CD4-positive, alpha-beta T cell treated with Interleukin-4 for 4 hours (primary cell): Measurements from ENCODE around the gene VPS39.

ENCODE experiments used
- DNase-seq: peaks from one replicate; pipeline ENCODE4 v3.0.0-alpha.2; 2020

The VPS39 gene

GRCh38 chr15:42199126-42199525 lies 9.0 kb downstream of the VPS39 start:
- DNase-seq: no peak

GRCh38 chr15:42198516-42198915 lies 9.6 kb downstream of the VPS39 start:
- no peak for DNase-seq

GRCh38 chr15:42194513-42194912 lies 13.6 kb downstream of the VPS39 start:
- DNase-seq: no peak

GRCh38 chr15:42193383-42193782 lies 14.7 kb downstream of the VPS39 start:
- DNase-seq: no peak

DNA sequence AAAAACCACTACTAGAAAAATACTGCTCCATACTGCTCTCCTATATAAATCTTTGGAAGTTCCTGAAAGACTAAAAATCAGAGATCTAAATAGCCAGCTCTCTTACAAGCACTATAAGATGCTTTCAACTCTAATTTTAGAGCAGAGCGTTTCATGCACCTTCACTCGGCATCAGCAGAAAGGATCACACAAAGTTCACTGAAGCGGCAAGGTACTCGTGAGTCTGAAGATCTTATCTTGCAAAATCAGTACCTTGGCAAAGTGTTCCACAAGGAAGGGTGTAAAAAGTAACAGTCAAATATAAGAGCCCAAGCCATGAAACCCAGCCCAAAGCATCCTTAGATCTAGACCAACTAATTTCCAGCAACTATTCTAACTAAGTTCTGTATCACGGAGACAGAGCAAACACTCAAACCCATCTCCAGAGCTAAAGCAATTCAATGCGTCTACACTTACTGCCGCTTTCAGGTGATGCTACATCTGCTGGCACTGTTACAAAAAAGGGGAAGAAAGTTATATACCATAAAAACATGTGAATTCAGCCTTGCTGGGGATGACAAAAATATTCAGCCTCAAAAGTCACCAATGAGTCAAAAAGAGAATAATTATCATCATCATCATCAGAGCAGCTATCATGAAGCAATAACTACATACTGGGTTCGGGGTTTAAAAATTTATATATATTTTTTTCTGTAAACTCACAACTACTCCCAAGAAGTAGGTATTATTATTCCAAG lies 16.3 kb downstream of the VPS39 start:
- no peak for DNase-seq

DNA sequence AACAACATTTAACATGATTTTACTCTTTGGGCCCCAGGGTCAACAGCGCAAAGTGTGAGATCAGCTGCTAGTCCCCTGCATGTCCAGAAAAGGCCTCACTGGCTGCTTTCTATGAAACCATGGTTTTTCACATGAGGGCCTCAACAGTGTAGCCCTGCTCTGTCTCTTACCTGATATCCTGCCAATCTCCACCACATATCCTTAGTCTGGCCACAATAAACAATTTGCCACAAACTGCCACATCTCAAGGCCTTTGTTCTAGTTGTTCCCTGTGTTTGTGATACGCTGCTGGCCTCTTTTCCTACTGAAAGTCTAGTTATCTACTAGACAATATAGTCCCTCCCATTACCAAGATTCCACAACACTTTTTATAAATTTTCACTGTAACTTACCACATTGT lies 17.7 kb downstream of the VPS39 start:
- DNase-seq: no peak

DNA sequence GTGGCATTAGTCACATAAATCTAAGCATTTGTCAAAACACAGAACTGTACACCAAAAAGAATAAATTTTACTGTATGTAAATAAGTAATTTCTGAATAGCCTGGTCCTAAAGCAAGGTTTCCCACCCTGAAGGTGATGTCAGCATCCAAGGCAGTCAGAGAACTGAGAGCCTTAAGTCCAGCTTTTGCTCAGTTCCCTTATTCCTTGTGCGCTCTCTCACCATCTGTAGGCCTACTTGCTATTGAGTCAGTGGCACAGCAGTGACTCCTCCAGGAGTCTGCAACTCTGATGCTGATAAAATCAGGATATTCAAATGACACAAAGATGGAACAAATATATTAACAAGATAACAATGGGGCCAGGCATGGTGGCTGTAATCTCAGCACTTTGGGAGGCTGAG lies 22.3 kb downstream of the VPS39 start:
- no peak for DNase-seq

DNA sequence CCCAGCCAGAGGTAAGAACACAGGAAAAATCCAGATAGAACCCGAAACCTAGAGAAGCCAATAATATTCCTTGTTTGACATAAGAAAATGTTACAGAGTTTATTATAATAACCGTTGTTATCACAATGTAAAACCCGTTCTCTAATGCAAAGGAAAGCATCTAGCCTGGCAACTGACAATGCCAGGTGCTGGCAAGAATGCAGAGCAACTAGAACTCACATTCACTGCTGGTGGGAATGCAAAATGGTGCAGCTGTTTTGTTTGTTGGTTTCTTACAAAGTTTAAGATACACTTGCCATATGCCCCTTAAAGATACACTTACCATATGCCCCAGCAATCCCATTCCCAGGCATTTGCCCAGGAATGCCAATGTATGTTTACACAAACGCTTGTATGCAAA lies 23.4 kb downstream of the VPS39 start:
- DNase-seq: no peak

DNA sequence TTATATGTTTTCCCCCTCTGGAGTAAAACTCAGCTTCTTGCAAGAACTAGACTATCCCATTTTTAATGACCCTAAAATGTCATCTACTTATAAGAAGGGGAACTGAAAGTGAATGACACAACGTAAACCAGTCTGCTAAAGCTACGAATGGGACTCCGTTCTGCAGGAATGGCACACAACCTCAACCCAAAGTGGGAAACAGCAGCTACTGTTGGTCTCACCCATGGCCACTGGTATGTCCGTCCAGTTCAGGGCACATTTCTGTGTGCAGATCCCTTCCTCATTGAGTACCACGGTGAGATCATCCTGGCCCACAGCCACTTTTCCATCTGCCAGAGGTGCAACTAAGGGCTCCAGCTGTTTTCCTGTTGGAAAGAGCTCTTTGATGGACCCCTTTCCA lies 23.8 kb downstream of the VPS39 start:
- DNase-seq: no peak

DNA sequence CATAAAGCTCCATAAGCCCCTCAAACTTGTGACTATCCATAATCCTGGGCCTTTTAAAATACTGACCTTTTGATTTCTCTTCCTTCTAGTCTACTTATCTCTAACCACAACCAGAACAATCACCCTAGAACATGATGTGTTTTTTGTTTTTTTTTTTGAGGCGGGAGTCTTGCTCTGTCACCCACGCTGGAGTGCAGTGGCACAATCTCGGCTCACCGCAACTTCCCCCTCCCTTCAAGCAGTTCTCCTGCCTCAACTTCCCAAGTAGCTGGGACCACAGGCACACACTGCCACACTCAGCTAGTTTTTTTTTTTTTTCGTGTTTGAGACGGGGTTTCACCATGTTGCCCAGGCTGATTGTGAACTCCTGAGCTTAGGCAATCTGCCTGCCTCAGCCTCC lies 25.1 kb downstream of the VPS39 start:
- DNase-seq: no peak

DNA sequence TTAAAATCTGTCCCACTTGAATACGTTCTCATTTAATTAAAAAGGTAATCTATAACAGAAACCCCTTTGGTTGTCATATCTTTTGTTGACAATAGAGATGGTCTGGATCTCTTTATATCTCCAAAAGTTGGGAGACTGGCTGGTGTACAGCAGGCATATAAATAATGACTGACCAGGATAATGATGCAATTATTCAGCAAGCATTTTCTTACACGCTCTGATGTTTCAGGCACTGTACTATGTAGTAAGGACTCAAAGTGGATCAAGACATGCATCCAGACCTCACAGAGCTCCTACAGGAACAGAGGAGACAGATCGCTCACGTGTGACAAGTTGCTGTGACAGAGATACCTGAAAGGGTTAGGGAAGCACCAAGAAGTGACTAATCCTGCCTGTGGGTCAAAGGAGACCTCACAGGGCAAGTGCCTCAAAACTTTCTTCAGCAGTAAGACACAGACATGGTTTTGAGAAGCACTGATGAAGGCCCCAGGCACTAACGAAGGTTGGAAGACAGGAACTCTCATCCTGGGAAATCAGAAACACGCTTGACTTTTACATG lies 25.7 kb downstream of the VPS39 start:
- DNase-seq: no peak

DNA sequence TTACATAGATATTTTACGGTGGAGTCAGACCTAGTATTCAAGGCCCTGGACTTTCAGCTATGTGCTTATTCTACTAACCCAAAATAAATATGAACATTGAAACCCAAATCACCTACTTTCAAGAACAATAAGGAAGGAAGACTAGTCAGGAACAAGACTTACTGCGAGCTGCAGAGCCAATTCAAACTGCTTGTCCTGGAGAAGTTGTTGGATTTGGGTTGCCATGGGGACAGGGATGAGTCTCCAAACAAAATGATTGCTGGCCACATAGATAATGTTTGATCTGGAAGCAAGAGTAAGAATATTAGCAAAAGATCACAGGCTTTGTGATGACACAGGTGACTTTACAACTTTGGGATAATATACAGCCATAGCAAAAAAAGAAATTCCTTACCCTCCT lies 30.0 kb downstream of the VPS39 start:
- no peak for DNase-seq

- DNase-seq: no peak
Measured at GRCh38 chr15:42175671-42176070, 32.4 kb downstream of the VPS39 start.

DNA sequence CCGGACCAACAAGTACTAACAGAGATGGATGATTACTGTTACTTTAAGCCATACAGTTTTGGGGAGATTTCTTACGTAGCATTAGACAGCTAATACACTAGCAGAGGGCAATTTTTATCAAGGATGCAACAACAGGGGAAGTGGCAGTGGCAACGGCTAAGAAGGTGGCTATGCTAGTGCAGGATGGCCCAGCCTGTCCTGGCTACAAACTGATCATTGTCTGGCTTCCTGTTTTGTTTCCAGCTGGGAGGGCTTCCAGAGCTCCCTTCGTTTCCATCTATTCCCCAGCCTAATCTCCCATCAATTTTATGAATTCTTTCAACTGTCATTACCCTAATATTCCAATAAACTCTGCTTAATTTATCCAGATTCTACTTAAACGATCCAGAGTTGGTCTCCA lies 35.6 kb downstream of the VPS39 start:
- no peak for DNase-seq

DNA sequence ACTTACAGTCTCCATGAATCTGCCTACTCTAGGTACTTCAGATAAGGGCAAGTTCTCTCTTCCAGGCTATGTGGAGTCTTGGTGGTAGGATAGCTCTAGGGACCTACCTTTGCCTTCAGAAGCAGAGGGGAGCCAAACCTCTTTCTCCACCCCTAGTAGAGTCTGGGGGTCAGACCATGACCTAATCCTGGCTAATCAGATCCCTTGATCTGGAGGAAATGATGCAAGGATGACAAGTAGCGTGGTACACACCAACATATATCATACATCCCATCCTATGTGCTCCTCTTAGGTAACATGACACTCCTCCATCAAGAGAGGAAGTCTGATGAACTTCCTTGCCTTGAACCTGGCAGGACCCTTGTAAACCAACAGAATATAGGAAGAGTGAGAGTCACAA lies 36.3 kb downstream of the VPS39 start:
- DNase-seq: no peak

DNA sequence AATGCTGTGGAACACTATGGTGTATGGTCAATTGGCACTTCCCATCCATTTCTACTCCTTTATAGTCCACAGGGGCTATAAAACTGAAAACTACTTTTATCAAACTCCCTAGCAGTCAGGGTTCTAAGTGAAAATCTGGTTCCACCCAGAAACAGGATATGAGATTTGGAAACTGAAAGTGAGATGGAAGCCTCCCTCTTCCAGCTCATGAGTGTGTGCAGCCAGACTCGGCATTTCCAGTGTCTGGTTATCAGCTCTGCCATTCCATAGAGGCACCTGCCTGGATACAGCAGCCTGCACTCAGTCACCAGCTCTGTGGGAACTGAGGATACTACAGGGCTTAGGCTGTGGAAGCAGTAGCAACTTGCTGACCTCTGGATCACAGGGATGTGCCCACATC lies 37.0 kb downstream of the VPS39 start:
- DNase-seq: no peak

DNA sequence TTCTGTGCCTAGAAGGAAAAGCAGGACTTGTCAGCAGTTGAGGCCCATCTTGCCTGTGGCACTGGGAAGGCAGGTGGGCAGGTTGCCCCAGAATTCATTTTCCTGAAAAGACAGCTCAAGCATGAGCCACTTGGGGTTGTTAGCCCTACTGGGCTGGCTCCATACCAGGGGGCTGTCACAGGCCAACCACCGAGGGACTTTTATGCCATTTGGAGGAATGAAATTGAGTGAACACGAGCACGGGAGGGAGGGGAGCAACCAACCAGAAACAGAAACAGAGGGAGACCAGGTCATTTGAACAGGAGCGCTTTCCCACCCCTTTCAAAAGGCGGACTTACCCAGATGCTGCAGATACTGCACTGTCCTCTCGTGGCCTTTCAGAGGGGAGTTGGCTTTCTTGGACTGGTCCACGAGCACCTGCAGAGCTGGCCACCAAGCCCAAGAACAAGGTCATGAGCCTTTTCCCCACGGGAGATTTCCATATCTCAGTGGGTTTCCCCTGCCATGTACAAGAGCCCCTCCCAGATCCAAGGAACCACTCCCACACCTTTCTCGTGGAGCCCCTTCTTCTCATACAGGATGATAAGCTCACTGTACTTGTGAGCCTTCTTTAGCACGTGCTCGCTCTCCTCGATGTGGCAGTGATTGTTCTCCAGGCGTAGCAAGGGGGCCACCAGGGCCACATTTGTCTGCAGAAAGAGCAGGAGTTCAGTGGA lies 41.7 kb downstream of the VPS39 start:
- DNase-seq: no peak

DNA sequence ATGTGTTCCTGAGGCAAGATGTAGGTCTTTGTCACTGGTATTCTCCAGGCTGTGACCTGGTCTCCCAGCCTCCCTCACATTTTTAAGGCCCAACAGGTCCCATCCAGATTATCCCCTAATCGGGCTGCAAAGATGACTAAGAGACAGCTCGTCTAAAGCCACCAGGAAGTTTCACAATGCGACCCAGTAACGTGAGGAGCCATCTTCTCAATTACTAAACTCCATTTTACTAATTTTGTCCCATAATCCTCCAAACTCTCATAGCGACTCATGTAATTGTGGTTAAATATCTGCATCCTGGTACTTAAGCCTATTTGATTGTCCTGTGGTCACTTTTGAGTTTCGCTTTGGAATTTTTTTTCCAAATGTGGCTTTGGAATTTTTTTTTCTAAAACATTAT lies 43.0 kb downstream of the VPS39 start:
- DNase-seq: no peak

DNA sequence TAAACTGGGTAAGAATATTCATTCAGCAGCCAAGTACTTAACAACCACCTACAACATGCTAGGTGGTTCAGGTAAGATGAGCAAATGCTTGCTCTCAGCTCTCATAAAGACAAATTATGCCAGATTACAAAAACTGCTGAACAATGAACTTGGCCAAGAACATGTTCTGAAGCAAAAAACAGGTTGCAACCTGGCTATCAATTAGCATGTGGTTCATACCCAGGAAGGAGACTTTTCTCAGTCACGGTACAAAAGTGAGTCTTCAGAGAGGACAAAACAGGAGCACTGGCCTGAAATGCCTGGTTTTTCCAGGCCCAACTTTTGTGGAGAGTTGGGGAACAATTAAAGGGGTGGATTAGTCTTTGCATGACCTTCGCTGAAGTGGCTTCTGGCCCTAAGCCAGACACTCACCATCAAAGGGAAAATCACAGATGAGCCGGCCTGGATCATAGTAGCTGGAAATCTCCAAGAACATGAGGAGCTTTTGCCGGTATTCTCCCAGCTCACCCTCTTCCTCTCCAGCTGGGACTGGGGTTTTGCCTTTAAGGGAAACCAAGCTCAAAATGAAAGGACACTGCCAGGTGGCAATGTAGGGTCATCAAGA lies 44.1 kb downstream of the VPS39 start:
- DNase-seq: no peak

DNA sequence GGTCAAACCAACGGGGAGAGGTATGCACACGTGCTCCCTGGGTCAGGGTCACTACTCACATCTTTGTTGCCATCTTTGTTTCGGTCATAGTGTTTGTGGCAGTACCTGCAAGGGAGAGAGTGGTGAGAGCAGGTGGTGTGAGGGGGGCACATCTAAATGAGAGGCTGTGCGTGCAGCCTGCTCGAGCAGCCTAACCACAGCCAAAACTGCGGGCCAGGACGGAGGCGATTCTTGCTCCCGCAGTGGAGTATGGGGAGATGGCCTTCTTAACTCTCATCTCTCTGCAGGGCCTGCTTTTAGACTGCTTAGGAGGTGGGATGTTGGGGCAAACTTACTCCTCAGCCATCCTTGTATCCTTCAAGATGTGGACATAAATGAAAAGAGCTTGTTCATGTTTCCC lies 44.8 kb downstream of the VPS39 start:
- no peak for DNase-seq

DNA sequence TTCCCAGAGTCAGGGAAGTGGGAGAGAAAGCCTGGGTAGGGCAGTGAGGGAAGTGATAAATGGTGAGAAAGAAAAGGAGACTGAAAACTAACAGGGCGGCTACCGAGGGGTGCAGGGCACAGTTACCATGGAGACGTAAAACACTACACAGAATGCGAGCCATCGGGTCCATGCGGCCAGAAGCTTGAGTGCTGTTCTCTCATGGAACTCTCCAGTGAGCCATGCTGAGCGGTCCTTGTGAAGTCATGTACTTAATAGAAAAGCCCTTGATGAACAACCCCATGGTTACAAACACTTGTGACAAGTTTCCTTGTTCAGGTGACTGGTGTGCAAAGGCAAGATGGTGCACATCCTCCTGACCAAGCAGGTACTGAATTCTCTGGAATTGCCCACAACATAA lies 48.0 kb downstream of the VPS39 start:
- DNase-seq: no peak

DNA sequence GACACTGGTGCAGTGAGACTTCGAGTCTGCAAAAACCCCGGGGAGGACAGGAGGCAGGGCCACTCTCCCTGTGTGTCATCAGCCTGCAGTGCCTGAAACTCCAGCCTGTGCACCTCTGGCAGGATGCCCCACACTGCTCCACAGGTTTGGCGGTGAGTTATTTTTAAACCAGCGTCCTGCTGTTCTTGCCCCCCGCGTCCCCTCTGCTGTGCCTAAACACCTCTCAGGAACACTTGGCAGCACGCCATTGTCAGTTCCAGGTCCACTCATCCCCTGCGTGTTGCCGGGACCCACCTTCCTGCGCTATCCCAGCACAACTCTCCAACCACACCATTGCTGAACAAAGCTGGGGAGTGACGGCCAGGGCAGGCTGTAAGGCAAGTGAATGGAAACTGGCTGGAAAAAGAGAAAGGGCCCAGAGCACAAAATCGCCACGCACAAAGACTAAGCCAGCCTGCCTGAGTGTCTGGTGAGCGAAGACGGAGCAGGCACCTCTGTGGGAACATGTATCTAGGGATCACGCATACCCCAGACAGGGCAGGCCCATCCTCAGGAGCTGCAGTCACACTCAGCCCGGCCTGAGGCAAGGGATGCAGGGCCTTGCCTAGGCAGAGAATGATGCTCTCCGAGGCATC lies 48.6 kb downstream of the VPS39 start:
- DNase-seq: no peak

GRCh38 chr15:42158941-42159340 lies 49.2 kb downstream of the VPS39 start:
- no peak for DNase-seq
